ENCODE data around the gene GPX2.

Gene GPX2

DNA sequence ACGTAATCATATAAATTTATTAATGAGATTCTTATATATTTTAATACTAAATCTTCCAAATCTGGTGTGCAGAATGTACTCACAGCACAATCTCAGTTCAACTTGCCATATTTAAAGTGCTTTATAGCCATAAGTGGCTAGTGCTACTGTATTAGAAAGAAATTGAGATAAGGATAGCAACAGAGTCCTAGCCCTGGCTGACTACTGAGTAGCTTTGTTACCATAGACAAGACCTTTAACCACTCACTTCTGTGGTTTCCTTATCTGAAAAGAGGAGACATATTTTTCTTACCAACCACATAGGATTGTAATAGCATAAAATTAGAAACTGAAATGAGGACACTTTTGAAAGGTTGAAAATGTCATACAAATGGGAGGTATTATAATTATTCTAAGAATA lies 30.3 kb downstream of the GPX2 start:
- DNase-seq = no peak

DNA sequence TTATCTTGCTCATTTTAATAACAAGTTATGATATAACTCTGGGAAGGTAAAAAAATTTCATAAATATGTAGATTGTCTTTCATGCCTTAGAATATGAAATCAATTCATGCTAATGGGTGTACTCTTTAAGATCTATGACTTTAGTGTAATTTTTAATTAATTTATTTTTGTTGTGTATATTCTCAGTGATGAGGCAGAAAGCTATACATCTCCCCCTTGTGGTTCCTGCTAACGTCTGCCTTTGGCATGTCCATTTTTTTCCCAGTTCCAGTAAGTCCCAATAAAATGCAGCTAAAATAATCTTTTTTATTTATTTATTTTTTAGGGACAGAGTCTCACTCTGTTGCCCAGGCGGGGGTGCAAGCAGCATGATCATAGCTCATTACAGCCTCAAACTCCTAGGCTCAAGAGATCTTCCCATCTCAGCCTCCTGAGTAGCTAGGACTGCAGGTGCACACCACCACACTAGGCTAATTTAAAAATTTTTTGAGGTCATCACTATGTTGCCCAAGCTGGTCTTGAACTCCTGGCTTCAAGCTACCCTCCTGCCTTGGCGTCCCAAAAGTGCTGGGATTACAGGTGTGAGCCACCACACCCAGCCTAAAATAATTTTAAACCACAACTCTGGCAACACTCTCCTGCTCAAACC lies 31.6 kb downstream of the GPX2 start:
- DNase-seq = no peak

DNA sequence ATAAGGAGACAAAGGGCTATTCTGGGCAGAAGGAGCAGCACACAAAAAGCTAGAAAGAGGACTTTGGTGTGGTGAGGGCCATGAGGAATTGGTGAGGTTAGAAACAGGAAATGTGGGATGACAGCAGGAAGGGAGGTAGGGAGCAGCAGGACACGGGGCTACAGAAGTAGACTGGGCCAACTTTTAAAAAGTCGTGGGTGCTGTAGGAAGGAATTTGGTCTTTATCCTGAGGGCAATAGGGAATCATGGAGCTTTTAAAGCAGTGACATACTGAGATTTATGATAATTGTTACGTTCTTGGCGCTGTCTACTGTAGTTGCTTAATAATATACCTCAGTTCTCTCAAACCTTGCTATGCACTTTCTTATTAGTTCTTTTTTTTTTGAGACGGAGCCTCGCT lies 36.5 kb downstream of the GPX2 start:
- DNase-seq = no peak

DNA sequence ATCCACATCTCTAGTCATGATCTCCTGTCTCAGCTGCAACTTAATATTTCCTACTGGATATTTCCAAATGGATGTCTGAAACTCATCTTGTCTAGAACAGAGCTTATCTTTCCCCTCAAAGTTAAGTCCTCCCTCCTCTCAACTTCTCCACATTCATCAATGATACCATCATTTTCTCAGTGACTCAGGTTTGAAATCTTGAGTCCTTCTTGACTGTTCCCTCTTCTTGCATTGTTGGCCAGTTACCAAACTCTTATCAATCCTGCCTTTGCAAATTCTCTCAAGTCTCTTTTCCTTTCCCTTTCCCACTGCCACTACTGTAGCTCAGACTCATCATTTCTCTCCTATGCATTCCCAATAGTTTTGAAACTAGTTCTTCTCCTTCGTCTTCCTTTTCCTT lies 42.6 kb downstream of the GPX2 start:
- DNase-seq = no peak

DNA sequence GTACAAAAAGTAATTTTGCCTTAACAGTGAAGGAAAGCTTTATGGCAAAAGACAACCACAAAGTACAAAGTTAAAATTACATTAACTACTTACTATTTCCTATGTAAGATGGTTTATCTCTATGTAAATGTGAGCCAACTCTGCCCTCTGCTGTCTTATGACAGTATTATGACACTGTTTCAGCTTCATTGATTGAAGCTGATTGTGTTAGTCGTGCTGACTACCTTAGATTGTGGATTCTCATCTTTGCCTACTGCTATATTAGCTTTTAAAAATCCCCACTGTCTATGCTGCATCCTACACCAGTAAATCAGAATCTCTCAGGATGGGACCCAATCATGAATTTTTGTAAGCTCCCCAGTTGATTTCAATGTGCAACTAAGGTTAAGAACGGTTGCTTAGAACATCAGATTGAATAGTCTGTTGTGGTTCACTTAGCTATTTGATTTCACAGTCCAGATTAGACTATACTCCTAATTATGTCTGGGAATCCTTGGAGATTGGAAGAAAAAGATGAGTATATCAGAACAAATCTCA lies 50.6 kb downstream of the GPX2 start:
- peak; percentile 9 to 71 for DNase-seq

DNA sequence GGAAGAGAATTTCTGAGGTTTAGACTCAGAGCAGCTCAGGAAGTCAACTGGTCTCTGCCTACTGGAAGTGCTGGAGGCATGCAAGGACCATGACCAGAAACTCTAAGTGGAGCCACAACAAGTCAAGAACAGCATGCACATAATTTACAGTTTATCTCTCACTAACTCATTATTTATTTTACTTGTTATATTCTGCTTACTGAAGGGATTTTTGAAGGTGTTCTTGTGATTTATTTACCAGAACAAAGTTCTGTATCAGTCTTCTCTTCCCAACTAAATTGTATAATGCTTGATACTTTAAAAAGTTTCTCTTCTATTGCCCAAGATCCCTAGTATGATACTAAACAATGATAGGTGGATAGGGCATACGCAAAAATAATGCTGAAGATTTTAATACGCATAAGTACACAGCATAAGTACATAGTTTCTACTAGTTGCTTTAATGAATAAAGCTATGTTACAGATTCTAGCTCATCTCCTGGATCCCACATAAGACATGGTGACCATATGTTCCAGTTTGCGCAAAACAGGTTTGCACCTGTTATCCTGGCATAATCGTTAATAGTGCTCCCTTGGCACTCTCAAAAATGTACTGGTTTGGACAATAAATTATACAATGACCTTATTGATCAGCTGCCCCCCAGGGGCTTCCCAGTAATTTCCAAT lies 51.2 kb downstream of the GPX2 start:
- DNase-seq = no peak

DNA sequence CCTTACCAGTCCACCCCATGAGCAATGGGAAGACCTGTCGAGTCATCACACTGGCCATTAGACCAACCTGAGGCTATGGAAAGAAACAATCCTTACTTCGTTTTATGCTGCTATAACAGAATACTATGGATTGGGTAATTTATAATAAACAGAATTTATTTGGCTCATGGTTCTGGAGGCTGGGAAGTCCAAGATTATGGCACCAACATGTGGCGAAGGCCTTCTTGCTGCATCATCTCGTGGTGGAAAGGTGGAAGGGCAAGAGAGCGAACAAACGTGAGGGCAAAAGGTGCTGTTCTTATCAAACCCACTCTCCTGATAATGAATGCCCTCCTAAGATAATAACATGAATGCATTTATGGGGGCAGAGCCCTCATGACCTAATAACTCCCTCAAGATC lies 53.2 kb downstream of the GPX2 start:
- DNase-seq = no peak

Measured in CD4-positive, alpha-beta T cell treated with Interleukin-1 beta for 1 hour (primary cell).